Activated naive CD4-positive, alpha-beta T cell treated with anti-CD3 and anti-CD28 coated beads, Interleukin-2, amount 50 U/mL, for 16 hours (primary cell): ENCODE results near the gene TBC1D1.

ENCODE experiments used
- DNase-seq: peaks from one replicate; pipeline ENCODE4 v3.0.0-alpha.2; 2020

Gene TBC1D1

GRCh38 chr4:37890801-37891259 lies at the start of gene TBC1D1:
Gene TBC1D1 (plus strand): TSS chr4:37891084. CDS start chr4:37902096, 11,012 bp downstream.
- DNase-seq: peak; percentile 47

- DNase-seq: no peak
Measured at GRCh38 chr4:37844204-37844603, 46.7 kb upstream of the TBC1D1 start.

GRCh38 chr4:37845201-37845600 lies 45.7 kb upstream of the TBC1D1 start:
- DNase-seq: no peak

GRCh38 chr4:37847311-37847884 lies 43.5 kb upstream of the TBC1D1 start:
- DNase-seq: no peak

- DNase-seq: no peak
Measured at GRCh38 chr4:37852376-37852775, 38.5 kb upstream of the TBC1D1 start.

- DNase-seq: no peak
Measured at GRCh38 chr4:37858112-37858511, 32.8 kb upstream of the TBC1D1 start.

GRCh38 chr4:37858872-37859271 lies 32.0 kb upstream of the TBC1D1 start:
- DNase-seq: no peak

- no peak for DNase-seq
Measured at GRCh38 chr4:37860266-37860665, 30.6 kb upstream of the TBC1D1 start.

GRCh38 chr4:37862961-37863360 lies 27.9 kb upstream of the TBC1D1 start:
- DNase-seq: no peak

GRCh38 chr4:37864786-37865185 lies 26.1 kb upstream of the TBC1D1 start:
- DNase-seq: no peak

- DNase-seq: no peak
Measured at GRCh38 chr4:37865450-37865849, 25.4 kb upstream of the TBC1D1 start.

GRCh38 chr4:37867102-37867501 lies 23.8 kb upstream of the TBC1D1 start:
- no peak for DNase-seq

- no peak for DNase-seq
Measured at GRCh38 chr4:37868238-37868637, 22.6 kb upstream of the TBC1D1 start.

- no peak for DNase-seq
Measured at GRCh38 chr4:37872310-37872988, 18.4 kb upstream of the TBC1D1 start.

- DNase-seq: no peak
Measured at GRCh38 chr4:37873386-37873785, 17.5 kb upstream of the TBC1D1 start.

GRCh38 chr4:37876156-37876555 lies 14.7 kb upstream of the TBC1D1 start:
- no peak for DNase-seq

GRCh38 chr4:37879365-37879764 lies 11.5 kb upstream of the TBC1D1 start:
- no peak for DNase-seq

GRCh38 chr4:37881811-37882210 lies 9.1 kb upstream of the TBC1D1 start:
- no peak for DNase-seq

- no peak for DNase-seq
Measured at GRCh38 chr4:37882665-37883296, 8.1 kb upstream of the TBC1D1 start.

GRCh38 chr4:37884855-37885487 lies 5.9 kb upstream of the TBC1D1 start:
- DNase-seq: no peak

- no peak for DNase-seq
Measured at GRCh38 chr4:37885496-37885895, 5.4 kb upstream of the TBC1D1 start.

- DNase-seq: peak; percentile 35
Measured at GRCh38 chr4:37889849-37890800, 759 bp upstream of the TBC1D1 start.
